Gastrocnemius medialis (tissue), 4 donors: ENCODE data around the gene TAS2R8. TPM values are rescaled to one million over a fixed set of nuclear protein-coding genes. Genes with fewer than 3 reads are reported as not detected.

Source experiments
- ATAC-seq, 2 donors: fragments of 150-250 bp; one replicate each; pipeline ENCODE4 v1.9.1; 2016
- DNase-seq, 2 donors: peaks; one replicate each; pipeline ENCODE4 v3.0.0-alpha.2; 2019
- H3K27ac ChIP-seq, 4 donors: fragments of 200-600 bp; sonication (generic); 1 replicate in 1 of 4; 2 replicates in 3 of 4; pipeline ENCODE4 v1.5.1; 2016 to 2018; ENCODE audit warnings: mild to moderate bottlenecking in 2 of 4, moderate library complexity in 1 of 4
- H3K27me3 ChIP-seq, 3 donors: fragments of 200-600 bp; sonication (generic) in 2 of 3; 1 replicate in 1 of 3; 2 replicates in 2 of 3; pipeline versions ENCODE4 v1.5.1 to v1.6.0; 2016 to 2019; ENCODE audit warnings: mild to moderate bottlenecking in 1 of 3, moderate library complexity in 1 of 3
- H3K36me3 ChIP-seq, 2 donors: fragments of 200-600 bp; sonication (generic) in 1 of 2; one replicate each; pipeline ENCODE4 v1.5.1; 2017 to 2018
- H3K4me1 ChIP-seq, 2 donors: fragments of 200-600 bp; sonication (generic) in 1 of 2; one replicate each; pipeline ENCODE4 v1.5.1; 2016 to 2017; ENCODE audit warnings: mild to moderate bottlenecking in 2 of 2
- H3K4me3 ChIP-seq, 4 donors: fragments of 200-600 bp; sonication (generic) in 3 of 4; 1 replicate in 1 of 4; 2 replicates in 3 of 4; pipeline ENCODE4 v1.5.1; 2016 to 2019; ENCODE audit warnings: mild to moderate bottlenecking in 2 of 4
- H3K9me3 ChIP-seq, 3 donors: fragments of 200-600 bp; sonication (generic) in 2 of 3; 1 replicate in 1 of 3; 2 replicates in 2 of 3; pipeline ENCODE4 v1.5.1; 2016 to 2019
- CTCF ChIP-seq, 5 experiments: fragments of 450-650 bp in 3 of 5; fragments of 200-600 bp in 2 of 5; sonication (generic) in 2 of 5; IDR thresholded peaks in 4 of 5; conservative IDR thresholded peaks in 1 of 5; 1 replicate in 4 of 5; 2 replicates in 1 of 5; pipeline ENCODE4 v1.5.1; 2016 to 2019; ENCODE audit warnings: antibody characterized with exemption in 5 of 5, mild to moderate bottlenecking in 3 of 5, moderate library complexity in 3 of 5
- POLR2A ChIP-seq, 2 donors: fragments of 450-650 bp; IDR thresholded peaks; one replicate each; pipeline ENCODE4 v1.6.1; 2017; ENCODE audit warnings: antibody characterized with exemption in 2 of 2, mild to moderate bottlenecking in 2 of 2, moderate library complexity in 2 of 2
- in situ Hi-C, 4 donors: fragments of 200-750 bp; cut with MboI; loops; one replicate each; pipeline versions ENCODE4 v1.15.0 to v1.8.0; 2017; ENCODE audit warnings: low sequenced_read_pairs in 4 of 4
- intact Hi-C: fragments of 100-400 bp; cut with DNase I; formaldehyde crosslinking; loops from one replicate; pipeline ENCODE4 v1.15.1; 2023; ENCODE audit warnings: low total_unique reads
- total RNA-seq, 4 donors: library from RNA; depleted of rRNA; stranded (reverse); fragments of >200 nt; gene quantifications; one replicate each; pipeline versions ENCODE4 v1.1.0 to v1.2.3, GENCODE V29; 2016

Gene TAS2R8
- total RNA-seq, 4 donors from 2014 or later, result 0.36 TPM; not detected in 3

GRCh38 chr12:10847744-10848143 is 40.7 kb upstream of the TAS2R8 start:
- in situ Hi-C loops (no loop called here), intact Hi-C loops (no loop called here)
- TF ChIP-seq CTCF (IDR thresholded peaks at IDR 0.05 in 4 of 5, conservative IDR thresholded peaks at IDR 0.05 in 1 of 5) (no peak), POLR2A (IDR thresholded peaks at IDR 0.05) (no peak)
- Histone ChIP-seq H3K9me3 (no peaks in the 10 kb centered on the region), H3K27ac (no peak overlapping the region), H3K36me3 (no peaks in the 10 kb centered on the region), H3K4me3 (no peak overlapping the region), H3K27me3 (no peaks in the 10 kb centered on the region), H3K4me1 (no peaks in the 10 kb centered on the region)
- ATAC-seq (no peak), DNase-seq (no peak)

GRCh38 chr12:10842862-10843261 is 35.8 kb upstream of the TAS2R8 start:
- DNase-seq, result no peak
- TF ChIP-seq CTCF (IDR thresholded peaks at IDR 0.05 in 4 of 5, conservative IDR thresholded peaks at IDR 0.05 in 1 of 5) (no peak), POLR2A (IDR thresholded peaks at IDR 0.05) (no peak)
- Histone ChIP-seq H3K36me3 (no peaks in the 10 kb centered on the region), H3K4me1 (no peaks in the 10 kb centered on the region), H3K27ac (no peak overlapping the region), H3K9me3 (no peaks in the 10 kb centered on the region), H3K4me3 (no peak overlapping the region), H3K27me3 (no peaks in the 10 kb centered on the region)
- no peak for ATAC-seq
- in situ Hi-C loops (no loop called here), intact Hi-C loops (no loop called here)

GRCh38 chr12:10838461-10838860 is 31.4 kb upstream of the TAS2R8 start:
- ATAC-seq (no peak), DNase-seq (no peak)
- Histone ChIP-seq H3K4me3 (no peak overlapping the region), H3K4me1 (no peaks in the 10 kb centered on the region), H3K27me3 (no peaks in the 10 kb centered on the region), H3K9me3 (no peaks in the 10 kb centered on the region), H3K27ac (no peak overlapping the region), H3K36me3 (no peaks in the 10 kb centered on the region)
- no peak for TF ChIP-seq POLR2A (IDR thresholded peaks at IDR 0.05)
- no peak for TF ChIP-seq CTCF (IDR thresholded peaks at IDR 0.05 in 4 of 5, conservative IDR thresholded peaks at IDR 0.05 in 1 of 5)
- intact Hi-C loops, result no loop called here
- in situ Hi-C loops, result no loop called here

GRCh38 chr12:10829994-10830393 is 22.9 kb upstream of the TAS2R8 start:
- in situ Hi-C loops (no loop called here), intact Hi-C loops (no loop called here)
- Histone ChIP-seq H3K27ac (no peak overlapping the region), H3K4me1 (no peaks in the 10 kb centered on the region), H3K36me3 (no peaks in the 10 kb centered on the region), H3K9me3 (no peaks in the 10 kb centered on the region), H3K4me3 (no peak overlapping the region), H3K27me3 (no peaks in the 10 kb centered on the region)
- TF ChIP-seq POLR2A (IDR thresholded peaks at IDR 0.05), result no peak
- no peak for TF ChIP-seq CTCF (IDR thresholded peaks at IDR 0.05 in 4 of 5, conservative IDR thresholded peaks at IDR 0.05 in 1 of 5)
- DNase-seq, result no peak
- ATAC-seq, result no peak

GRCh38 chr12:10826258-10826657 is 19.2 kb upstream of the TAS2R8 start, which contains the start of gene TAS2R10:
Gene TAS2R10 (minus strand): TSS chr12:10826358. CDS start chr12:10826269, 89 bp downstream.
- Histone ChIP-seq H3K27ac (no peak within 1 kb of the TSS), H3K9me3 (no peaks in the 10 kb centered on the region), H3K27me3 (no peaks in the 10 kb centered on the region), H3K4me1 (no peaks in the 10 kb centered on the region), H3K4me3 (no peak within 1 kb of the TSS), H3K36me3 (no peaks in the 10 kb centered on the region)
- in situ Hi-C loops (no loop called here), intact Hi-C loops (no loop called here)
- no peak for ATAC-seq
- TF ChIP-seq POLR2A (IDR thresholded peaks at IDR 0.05), result no peak
- no peak for TF ChIP-seq CTCF (IDR thresholded peaks at IDR 0.05 in 4 of 5, conservative IDR thresholded peaks at IDR 0.05 in 1 of 5)
- DNase-seq, result no peak
